HEK293 (cell line): ENCODE data around the gene KAT14.

Experiments
- FEZF1 ChIP-seq: fragments of 450-650 bp; formaldehyde crosslinking; IDR thresholded peaks from 2 replicates; pipeline ENCODE4 v1.5.1; 2016; ENCODE audit warnings: missing biosample characterization, missing genetic modification characterization
- GLIS2 ChIP-seq: fragments of 450-650 bp; formaldehyde crosslinking; IDR thresholded peaks from 2 replicates; pipeline ENCODE4 v1.5.1; 2016; ENCODE audit warnings: missing biosample characterization, missing genetic modification characterization
- INSM2 ChIP-seq: fragments of 450-650 bp; formaldehyde crosslinking; IDR thresholded peaks from 2 replicates; pipeline ENCODE4 v1.5.1; 2016; ENCODE audit warnings: missing biosample characterization, missing genetic modification characterization
- PRDM1 ChIP-seq: fragments of 450-650 bp; formaldehyde crosslinking; IDR thresholded peaks from 2 replicates; pipeline ENCODE4; 2016; ENCODE audit warnings: missing biosample characterization, missing genetic modification characterization
- PRDM2 ChIP-seq: fragments of 450-650 bp; formaldehyde crosslinking; IDR thresholded peaks from 2 replicates; pipeline ENCODE4 v1.5.1; 2016; ENCODE audit warnings: missing biosample characterization, missing genetic modification characterization, borderline replicate concordance
- SETDB1 ChIP-seq: IDR thresholded peaks from one replicate; pipeline ENCODE4 v1.6.1; 2017; ENCODE audit warnings: mild to moderate bottlenecking, low read length, moderate library complexity, mixed read lengths; ENCODE audit not compliant: insufficient read length
- SP3 ChIP-seq: fragments of 450-650 bp; formaldehyde crosslinking; IDR thresholded peaks from 2 replicates; pipeline ENCODE4 v1.5.1; 2016; ENCODE audit warnings: missing biosample characterization, missing genetic modification characterization
- TRIM28 ChIP-seq: IDR thresholded peaks from 2 replicates; pipeline ENCODE4 v1.6.1; 2011; ENCODE audit warnings: low read length, control low read depth, borderline replicate concordance
- ZBTB20 ChIP-seq: fragments of 450-650 bp; formaldehyde crosslinking; IDR thresholded peaks from 2 replicates; pipeline ENCODE4 v1.5.1; 2016; ENCODE audit warnings: missing biosample characterization, missing genetic modification characterization
- ZFP3 ChIP-seq: fragments of 450-650 bp; formaldehyde crosslinking; IDR thresholded peaks from 2 replicates; pipeline ENCODE4 v1.5.1; 2016; ENCODE audit warnings: low read depth, missing biosample characterization, missing genetic modification characterization
- ZFP69B ChIP-seq: fragments of 450-650 bp; formaldehyde crosslinking; IDR thresholded peaks from 2 replicates; pipeline ENCODE4 v1.5.1; 2016; ENCODE audit warnings: missing biosample characterization, missing genetic modification characterization
- ZNF112 ChIP-seq: fragments of 450-650 bp; formaldehyde crosslinking; IDR thresholded peaks from 2 replicates; pipeline ENCODE4 v1.5.0; 2017; ENCODE audit warnings: missing biosample characterization, missing genetic modification characterization
- ZNF16 ChIP-seq: fragments of 450-650 bp; formaldehyde crosslinking; IDR thresholded peaks from 2 replicates; pipeline ENCODE4 v1.5.1; 2016; ENCODE audit warnings: low read depth, missing biosample characterization, missing genetic modification characterization
- ZNF23 ChIP-seq: fragments of 450-650 bp; formaldehyde crosslinking; IDR thresholded peaks from 2 replicates; pipeline ENCODE4 v1.5.1; 2016; ENCODE audit warnings: missing biosample characterization, missing genetic modification characterization, borderline replicate concordance
- ZNF394 ChIP-seq: fragments of 450-650 bp; formaldehyde crosslinking; IDR thresholded peaks from 2 replicates; pipeline ENCODE4 v1.5.1; 2016; ENCODE audit warnings: missing biosample characterization, missing genetic modification characterization, mild to moderate bottlenecking, moderate library complexity, borderline replicate concordance
- ZNF529 ChIP-seq: fragments of 450-650 bp; formaldehyde crosslinking; IDR thresholded peaks from 2 replicates; pipeline ENCODE4 v1.5.1; 2017; ENCODE audit warnings: missing genetic modification characterization, missing biosample characterization; ENCODE audit not compliant: insufficient replicate concordance
- ZNF548 ChIP-seq: fragments of 450-650 bp; formaldehyde crosslinking; IDR thresholded peaks from 2 replicates; pipeline ENCODE4 v1.5.1; 2016; ENCODE audit warnings: missing biosample characterization, missing genetic modification characterization
- ZNF560 ChIP-seq: fragments of 450-650 bp; formaldehyde crosslinking; IDR thresholded peaks from 2 replicates; pipeline ENCODE4 v1.5.1; 2017; ENCODE audit warnings: missing biosample characterization, missing genetic modification characterization, borderline replicate concordance
- ZNF561 ChIP-seq: fragments of 450-650 bp; IDR thresholded peaks from 2 replicates; pipeline ENCODE4 v1.5.1; 2018; ENCODE audit warnings: missing biosample characterization, missing genetic modification characterization, borderline replicate concordance
- ZNF600 ChIP-seq: fragments of 450-650 bp; formaldehyde crosslinking; IDR thresholded peaks from 2 replicates; pipeline ENCODE4 v1.5.1; 2016; ENCODE audit warnings: missing biosample characterization, missing genetic modification characterization
- ZNF624 ChIP-seq: fragments of 450-650 bp; formaldehyde crosslinking; IDR thresholded peaks from 2 replicates; pipeline ENCODE4 v1.5.1; 2017; ENCODE audit warnings: missing biosample characterization, missing genetic modification characterization
- ZNF747 ChIP-seq: fragments of 450-650 bp; formaldehyde crosslinking; IDR thresholded peaks from 2 replicates; pipeline ENCODE4 v1.5.1; 2016; ENCODE audit warnings: missing biosample characterization, missing genetic modification characterization
- ZNF768 ChIP-seq: fragments of 450-650 bp; formaldehyde crosslinking; IDR thresholded peaks from 2 replicates; pipeline ENCODE4 v1.5.1; 2018; ENCODE audit warnings: missing biosample characterization, mild to moderate bottlenecking, missing genetic modification characterization
- TF ChIP-seq, protein P1 (sequence below): sonication (generic); formaldehyde crosslinking; IDR thresholded peaks from 2 replicates; pipeline ENCODE4 v1.8.1; 2022; ENCODE audit warnings: mild to moderate bottlenecking, moderate library complexity, missing genetic modification reagents
- TF ChIP-seq, protein P2 (sequence below): fragments of 450-650 bp; formaldehyde crosslinking; IDR thresholded peaks from 2 replicates; pipeline ENCODE4 v1.5.1; 2016; ENCODE audit warnings: missing biosample characterization, missing genetic modification characterization
- TF ChIP-seq, protein P3 (sequence below): fragments of 450-650 bp; formaldehyde crosslinking; IDR thresholded peaks from 2 replicates; pipeline ENCODE4 v1.5.1; 2016; ENCODE audit warnings: missing biosample characterization, missing genetic modification characterization
- TF ChIP-seq, protein P4 (sequence below): fragments of 450-650 bp; formaldehyde crosslinking; IDR thresholded peaks from 2 replicates; pipeline ENCODE4 v1.5.1; 2016; ENCODE audit warnings: missing biosample characterization, missing genetic modification characterization

KAT14 gene

DNA sequence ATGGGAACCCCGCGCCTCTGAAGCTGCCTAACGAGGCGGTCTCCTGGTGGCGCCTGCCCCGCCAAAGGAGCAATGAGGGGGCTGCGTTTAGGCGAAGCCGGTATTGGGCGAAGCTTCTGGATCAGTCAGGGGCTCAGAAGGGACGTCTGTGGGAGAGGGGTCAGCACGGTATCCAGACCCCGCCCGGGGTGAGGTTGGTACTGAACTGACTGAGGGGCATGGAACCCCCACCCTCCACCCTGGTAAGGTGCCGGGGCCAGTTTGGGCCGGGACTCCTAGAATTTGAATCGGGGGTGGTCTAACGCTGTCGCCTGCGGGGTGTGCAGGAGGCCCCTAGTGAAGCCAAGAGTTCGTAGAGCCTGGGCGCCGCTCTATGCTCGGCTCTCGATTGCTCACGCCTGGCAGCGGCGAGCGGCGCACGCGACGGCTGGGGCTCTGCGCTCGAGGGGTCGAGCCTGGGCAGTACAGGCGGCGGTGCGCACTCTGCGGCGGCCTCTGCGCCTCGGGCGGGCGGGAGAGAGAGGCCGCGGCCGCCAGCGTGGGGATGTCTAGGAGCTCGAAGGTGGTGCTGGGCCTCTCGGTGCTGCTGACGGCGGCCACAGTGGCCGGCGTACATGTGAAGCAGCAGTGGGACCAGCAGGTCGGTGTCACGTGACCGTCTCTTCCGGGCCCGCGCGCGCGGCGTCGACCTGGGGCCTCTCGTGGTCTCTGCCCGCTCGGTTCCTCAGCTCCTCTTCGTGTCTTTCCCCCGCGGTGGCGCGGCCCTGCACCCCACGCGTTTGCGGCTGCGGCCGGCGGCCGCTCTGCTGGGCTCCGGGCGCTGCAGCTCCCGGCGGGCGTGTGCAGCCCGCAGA is at the start of gene KAT14, which contains the start of gene PET117 (continued):
- no peak for TF ChIP-seq PRDM2 (tag by site-specific recombination)
- peak; percentile 59 for TF ChIP-seq INSM2 (tag by site-specific recombination)
- peak; percentile 46; the same call in 1 of the 2 replicates for TF ChIP-seq GLIS2 (tag by site-specific recombination)
- TF ChIP-seq ZNF529 (tag by site-specific recombination), result no peak
- no peak for TF ChIP-seq ZNF768 (tag by site-specific recombination)
- peak; percentile 61; the same call in 1 of the 2 replicates for TF ChIP-seq ZFP69B
- TF ChIP-seq, protein P1, sequence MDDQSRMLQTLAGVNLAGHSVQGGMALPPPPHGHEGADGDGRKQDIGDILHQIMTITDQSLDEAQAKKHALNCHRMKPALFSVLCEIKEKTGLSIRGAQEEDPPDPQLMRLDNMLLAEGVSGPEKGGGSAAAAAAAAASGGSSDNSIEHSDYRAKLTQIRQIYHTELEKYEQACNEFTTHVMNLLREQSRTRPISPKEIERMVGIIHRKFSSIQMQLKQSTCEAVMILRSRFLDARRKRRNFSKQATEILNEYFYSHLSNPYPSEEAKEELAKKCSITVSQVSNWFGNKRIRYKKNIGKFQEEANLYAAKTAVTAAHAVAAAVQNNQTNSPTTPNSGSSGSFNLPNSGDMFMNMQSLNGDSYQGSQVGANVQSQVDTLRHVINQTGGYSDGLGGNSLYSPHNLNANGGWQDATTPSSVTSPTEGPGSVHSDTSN (CRISPR knock-in tag), result peak; percentile 77; the same call in 1 of the 2 replicates
- TF ChIP-seq ZNF600, result no peak
- TF ChIP-seq ZBTB20 (tag by site-specific recombination), result peak; percentile 51; the same call in 1 of the 2 replicates
- no peak for TF ChIP-seq ZNF560
- no peak for TF ChIP-seq ZFP3 (tag by site-specific recombination)
- TF ChIP-seq FEZF1, result no peak
- TF ChIP-seq ZNF624 (tag by site-specific recombination), result no peak
- no peak for TF ChIP-seq ZNF112 (tag by site-specific recombination)
- peak; percentile 22; the same call in 1 of the 2 replicates for TF ChIP-seq TRIM28
- no peak for TF ChIP-seq ZNF548 (tag by site-specific recombination)
- TF ChIP-seq PRDM1 (tag by site-specific recombination), result no peak
- no peak for TF ChIP-seq ZNF23 (tag by site-specific recombination)
- TF ChIP-seq, protein P2, sequence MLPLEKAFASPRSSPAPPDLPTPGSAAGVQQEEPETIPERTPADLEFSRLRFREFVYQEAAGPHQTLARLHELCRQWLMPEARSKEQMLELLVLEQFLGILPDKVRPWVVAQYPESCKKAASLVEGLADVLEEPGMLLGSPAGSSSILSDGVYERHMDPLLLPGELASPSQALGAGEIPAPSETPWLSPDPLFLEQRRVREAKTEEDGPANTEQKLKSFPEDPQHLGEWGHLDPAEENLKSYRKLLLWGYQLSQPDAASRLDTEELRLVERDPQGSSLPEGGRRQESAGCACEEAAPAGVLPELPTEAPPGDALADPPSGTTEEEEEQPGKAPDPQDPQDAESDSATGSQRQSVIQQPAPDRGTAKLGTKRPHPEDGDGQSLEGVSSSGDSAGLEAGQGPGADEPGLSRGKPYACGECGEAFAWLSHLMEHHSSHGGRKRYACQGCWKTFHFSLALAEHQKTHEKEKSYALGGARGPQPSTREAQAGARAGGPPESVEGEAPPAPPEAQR (tag by site-specific recombination), result no peak
- peak; percentile 66 for TF ChIP-seq SETDB1
- no peak for TF ChIP-seq ZNF394 (tag by site-specific recombination)
- no peak for TF ChIP-seq SP3 (tag by site-specific recombination)
- TF ChIP-seq ZNF747 (tag by site-specific recombination), result no peak
- TF ChIP-seq, protein P3, sequence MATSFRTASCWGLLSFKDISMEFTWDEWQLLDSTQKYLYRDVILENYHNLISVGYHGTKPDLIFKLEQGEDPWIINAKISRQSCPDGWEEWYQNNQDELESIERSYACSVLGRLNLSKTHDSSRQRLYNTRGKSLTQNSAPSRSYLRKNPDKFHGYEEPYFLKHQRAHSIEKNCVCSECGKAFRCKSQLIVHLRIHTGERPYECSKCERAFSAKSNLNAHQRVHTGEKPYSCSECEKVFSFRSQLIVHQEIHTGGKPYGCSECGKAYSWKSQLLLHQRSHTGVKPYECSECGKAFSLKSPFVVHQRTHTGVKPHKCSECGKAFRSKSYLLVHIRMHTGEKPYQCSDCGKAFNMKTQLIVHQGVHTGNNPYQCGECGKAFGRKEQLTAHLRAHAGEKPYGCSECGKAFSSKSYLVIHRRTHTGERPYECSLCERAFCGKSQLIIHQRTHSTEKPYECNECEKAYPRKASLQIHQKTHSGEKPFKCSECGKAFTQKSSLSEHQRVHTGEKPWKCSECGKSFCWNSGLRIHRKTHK (tag by site-specific recombination), result no peak
- TF ChIP-seq, protein P4, sequence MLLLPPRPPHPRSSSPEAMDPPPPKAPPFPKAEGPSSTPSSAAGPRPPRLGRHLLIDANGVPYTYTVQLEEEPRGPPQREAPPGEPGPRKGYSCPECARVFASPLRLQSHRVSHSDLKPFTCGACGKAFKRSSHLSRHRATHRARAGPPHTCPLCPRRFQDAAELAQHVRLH (tag by site-specific recombination), result no peak
- TF ChIP-seq ZNF561 (tag by site-specific recombination), result peak; percentile 63; the same call in 1 of the 2 replicates
- TF ChIP-seq ZNF16, result no peak
